Measurements from ENCODE around the gene FAM50A.
"Not testable (repeated sequence)": the region's sequence is repeated elsewhere in the genome, so short reads cannot be mapped to it uniquely, and the experiment has no call there.

- not testable (repeated sequence) for TF ChIP-seq CTCF (IDR thresholded peaks at IDR 0.05; ENCODE audit: poor library complexity, severe bottlenecking); EP300 (conservative IDR thresholded peaks at IDR 0.05; ENCODE audit: poor library complexity, severe bottlenecking); RAD21 (conservative IDR thresholded peaks at IDR 0.05); TAF1 (IDR thresholded peaks at IDR 0.05; ENCODE audit: low read depth); POLR2AphosphoS5 (IDR thresholded peaks at IDR 0.05); SMC3 (conservative IDR thresholded peaks at IDR 0.05; ENCODE audit: poor library complexity); EZH2 (IDR thresholded peaks at IDR 0.05; ENCODE audit: borderline replicate concordance, insufficient read depth, low read length, poor library complexity, severe bottlenecking); MXI1 (conservative IDR thresholded peaks at IDR 0.05; ENCODE audit: poor library complexity, severe bottlenecking)
- TF ChIP-seq, protein P1, sequence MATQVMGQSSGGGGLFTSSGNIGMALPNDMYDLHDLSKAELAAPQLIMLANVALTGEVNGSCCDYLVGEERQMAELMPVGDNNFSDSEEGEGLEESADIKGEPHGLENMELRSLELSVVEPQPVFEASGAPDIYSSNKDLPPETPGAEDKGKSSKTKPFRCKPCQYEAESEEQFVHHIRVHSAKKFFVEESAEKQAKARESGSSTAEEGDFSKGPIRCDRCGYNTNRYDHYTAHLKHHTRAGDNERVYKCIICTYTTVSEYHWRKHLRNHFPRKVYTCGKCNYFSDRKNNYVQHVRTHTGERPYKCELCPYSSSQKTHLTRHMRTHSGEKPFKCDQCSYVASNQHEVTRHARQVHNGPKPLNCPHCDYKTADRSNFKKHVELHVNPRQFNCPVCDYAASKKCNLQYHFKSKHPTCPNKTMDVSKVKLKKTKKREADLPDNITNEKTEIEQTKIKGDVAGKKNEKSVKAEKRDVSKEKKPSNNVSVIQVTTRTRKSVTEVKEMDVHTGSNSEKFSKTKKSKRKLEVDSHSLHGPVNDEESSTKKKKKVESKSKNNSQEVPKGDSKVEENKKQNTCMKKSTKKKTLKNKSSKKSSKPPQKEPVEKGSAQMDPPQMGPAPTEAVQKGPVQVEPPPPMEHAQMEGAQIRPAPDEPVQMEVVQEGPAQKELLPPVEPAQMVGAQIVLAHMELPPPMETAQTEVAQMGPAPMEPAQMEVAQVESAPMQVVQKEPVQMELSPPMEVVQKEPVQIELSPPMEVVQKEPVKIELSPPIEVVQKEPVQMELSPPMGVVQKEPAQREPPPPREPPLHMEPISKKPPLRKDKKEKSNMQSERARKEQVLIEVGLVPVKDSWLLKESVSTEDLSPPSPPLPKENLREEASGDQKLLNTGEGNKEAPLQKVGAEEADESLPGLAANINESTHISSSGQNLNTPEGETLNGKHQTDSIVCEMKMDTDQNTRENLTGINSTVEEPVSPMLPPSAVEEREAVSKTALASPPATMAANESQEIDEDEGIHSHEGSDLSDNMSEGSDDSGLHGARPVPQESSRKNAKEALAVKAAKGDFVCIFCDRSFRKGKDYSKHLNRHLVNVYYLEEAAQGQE (IDR thresholded peaks at IDR 0.05; ENCODE audit: borderline replicate concordance), result not testable (repeated sequence)
Measured at GRCh38 chrX:154400369-154400817, 43.5 kb upstream of the FAM50A start.
